ENCODE results near the gene BIRC6.

BIRC6 gene

DNA sequence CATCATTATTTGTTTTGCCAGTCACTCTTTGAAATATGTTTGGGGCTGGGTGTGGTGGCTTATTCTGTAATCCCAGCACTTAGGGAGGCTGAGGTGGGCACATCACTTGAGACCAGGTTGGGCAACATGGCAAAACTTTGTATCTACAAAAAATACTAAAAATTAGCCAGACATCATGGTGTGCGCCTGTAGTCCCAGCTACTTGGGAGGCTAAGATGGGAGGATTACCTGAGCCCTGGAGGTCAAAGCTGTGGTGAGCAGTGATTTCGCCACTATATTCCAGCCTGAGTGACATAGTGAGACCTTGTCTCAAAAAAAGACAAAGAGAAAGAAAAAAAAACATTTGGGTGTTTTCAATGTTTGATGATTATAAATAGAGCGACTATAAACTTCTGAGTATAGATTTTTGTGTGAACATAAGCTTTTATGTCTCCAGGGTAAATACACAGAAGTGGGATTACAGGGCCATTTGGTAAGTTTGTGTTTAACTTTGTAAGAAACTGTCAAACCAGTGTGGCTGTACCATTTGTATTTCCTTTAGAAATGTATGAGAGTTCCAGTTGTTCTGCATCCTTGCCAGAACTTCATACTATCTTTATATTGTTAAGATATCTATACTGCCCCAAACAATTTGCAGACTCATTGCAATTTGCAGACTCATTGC lies 15.8 kb downstream of the BIRC6 start:
- no peak for DNase-seq

DNA sequence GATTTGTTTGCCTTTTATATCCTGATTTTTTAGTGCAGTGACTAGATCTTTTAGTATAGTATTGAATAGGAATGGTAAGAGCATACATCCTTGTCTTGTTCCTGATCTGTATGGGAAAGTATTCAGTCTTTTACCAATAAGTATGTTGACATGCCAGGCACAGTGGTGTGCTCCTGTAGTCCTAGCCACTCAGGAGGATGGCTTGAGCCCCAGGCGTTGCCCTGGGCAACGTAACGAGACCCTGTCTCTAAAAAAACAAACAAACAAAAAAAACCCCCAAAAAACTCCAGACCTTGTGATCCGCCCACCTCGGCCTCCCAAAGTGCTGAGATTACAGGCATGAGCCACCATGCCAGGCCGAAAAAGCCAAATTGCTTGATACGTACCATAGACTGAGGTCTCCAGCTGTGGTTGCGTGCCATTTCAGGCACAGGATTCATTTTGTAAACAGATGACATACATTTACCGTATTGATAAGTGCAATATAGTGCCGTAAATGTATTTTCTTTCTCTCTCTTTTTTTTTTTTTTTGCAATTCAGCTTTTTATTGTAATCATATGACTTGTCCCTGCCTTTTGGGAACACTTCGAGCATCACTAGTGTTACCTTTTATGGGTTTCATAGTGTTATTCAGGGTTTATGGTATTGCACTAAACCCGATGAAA lies 18.5 kb downstream of the BIRC6 start:
- no peak for DNase-seq

DNA sequence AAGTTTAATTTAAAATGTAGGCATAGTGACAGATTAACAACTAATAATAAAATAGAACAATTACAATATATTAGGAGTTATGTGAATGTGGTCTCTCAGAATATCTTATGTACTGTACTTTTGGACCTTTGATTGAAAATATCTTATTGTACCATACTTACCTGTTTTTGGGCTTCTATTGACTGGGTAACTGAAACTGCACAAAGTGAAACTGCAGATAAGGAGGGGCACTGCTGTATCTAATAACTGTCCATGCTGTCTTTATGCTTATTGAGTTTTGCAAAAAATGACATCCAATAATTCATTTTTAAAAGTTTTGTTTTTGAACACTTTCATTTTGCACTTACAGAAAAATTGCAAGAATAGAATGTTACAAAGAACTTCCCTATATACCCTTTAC lies 19.9 kb downstream of the BIRC6 start:
- no peak for DNase-seq

DNA sequence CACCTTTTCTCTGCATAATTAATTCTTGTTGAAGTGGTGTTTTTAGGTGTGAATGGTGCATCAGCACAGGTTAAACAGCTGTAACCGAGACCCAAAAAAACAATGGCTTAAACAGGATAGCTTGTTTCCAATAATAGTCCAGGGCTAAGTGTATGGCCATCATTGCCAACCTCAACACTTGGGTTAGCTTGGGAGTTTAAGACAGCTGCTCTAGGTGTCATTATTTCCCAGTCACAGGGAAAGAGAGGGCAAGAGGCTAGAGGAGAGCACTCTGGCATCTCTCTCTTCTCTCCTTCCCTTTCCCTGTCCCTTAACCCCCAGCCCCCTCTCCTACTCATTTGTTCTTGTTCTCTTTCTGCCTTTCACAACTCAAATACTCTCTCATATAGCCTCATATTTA lies 21.1 kb downstream of the BIRC6 start:
- no peak for DNase-seq

DNA sequence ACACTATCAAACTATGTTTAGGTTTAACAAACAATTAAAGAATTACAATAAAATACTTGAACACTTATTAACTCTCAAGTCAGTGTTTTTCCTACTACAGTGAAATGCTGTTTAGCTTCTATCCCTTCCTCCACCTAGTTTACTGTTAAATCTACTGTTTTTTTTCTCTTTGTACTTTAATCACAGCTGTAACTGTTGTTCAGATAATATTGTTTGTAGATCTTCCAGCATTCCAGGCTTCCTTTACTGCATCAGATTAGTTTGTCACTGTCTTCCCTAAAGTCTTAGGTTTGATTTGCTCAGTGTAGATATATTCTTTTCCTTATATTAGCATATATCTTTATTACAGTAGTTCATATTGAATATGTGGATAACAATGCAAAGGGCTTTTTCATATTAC lies 22.5 kb downstream of the BIRC6 start:
- DNase-seq: no peak

DNA sequence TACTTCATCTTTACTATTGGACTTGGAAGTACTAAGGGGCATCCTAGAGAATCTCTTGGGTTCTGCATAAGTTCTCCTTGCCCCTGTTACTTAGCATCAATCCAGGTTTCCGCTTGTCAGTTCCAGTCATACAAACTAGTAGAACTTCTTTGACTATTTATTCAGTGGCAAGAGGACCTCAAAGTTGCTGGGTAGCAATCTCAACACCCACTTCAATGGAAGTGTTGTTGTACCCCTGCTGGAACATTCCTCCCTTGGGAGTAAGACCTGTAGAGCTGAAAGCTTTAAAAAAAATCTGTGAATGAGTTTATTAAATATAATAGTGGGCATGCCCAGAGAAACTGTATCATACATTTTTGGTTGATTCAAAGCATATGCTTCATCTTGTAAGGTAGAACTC lies 27.0 kb downstream of the BIRC6 start:
- DNase-seq: no peak

DNA sequence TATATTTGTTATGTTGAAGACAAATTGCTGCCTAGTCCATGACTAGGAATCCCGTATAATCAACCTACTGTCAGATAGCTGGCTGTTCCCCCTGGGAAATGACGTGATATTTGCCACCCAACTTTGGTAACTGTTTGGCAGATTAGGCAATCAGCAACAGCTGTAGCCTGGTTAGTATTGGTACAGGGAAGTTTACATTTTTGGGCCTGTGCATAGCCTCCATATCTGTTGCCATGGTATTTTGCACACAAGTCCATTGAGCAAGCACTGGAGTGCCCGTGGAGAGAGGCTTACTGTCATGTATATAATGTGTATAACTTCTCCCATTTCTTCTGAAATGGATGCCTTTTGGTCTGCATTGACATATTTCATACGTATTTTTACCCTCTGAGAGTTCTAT lies 27.7 kb downstream of the BIRC6 start:
- DNase-seq: no peak

DNA sequence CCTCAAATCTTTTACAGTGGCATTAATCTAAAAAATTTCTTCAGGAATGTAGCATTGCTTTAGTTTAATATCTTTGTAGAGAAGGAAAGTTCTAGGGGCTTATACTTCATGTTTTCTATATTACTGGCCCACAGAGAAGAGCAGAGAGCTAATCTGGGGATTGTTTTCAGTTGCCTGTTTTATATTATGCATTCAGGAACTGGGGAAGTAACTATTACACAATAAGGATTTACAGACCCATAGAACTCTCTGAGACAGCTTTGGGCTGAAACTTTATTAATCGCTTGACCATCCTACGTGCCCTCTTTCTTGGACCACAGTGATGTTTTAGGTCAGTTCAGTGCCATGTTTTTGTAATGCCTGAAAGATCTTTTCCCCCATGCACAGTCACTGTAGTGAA lies 29.9 kb downstream of the BIRC6 start:
- DNase-seq: no peak

DNA sequence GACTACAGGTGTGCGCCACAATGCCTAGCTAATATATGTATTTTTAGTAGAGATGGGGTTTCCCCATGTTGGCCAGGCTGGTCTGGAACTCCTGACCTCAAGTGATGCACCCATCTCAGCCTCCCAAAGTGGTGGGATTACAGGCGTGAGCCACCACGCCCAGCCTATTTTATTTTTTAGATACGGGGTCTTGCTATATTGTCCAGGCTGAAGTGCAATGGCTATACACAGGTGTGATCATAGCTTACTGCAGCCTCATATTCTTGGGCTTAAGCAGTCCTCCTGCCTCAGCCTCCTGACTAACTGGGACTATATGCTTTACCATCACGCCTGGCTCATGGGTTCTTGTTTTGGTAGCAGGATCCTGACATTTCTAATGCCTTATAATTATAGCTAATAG lies 42.4 kb downstream of the BIRC6 start:
- DNase-seq: no peak

DNA sequence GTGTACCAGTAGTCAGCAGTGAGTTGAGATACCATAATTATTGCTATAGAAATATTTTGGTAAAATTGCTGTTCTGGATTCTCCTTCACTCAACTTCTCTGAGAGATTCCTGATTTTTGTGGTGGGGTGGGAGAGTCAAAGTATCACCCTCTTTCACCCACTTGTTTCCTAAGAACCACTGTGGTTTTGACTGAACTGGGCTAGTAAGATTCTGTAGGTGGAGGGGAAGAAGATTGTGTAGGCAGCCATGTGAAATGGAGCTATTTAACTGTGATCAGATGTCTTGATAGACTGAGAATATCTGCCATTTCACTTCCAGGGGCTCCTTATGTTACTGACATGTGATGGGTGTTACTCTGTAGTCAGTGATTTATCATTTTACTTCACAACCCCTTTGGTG lies 45.3 kb downstream of the BIRC6 start:
- DNase-seq: no peak

DNA sequence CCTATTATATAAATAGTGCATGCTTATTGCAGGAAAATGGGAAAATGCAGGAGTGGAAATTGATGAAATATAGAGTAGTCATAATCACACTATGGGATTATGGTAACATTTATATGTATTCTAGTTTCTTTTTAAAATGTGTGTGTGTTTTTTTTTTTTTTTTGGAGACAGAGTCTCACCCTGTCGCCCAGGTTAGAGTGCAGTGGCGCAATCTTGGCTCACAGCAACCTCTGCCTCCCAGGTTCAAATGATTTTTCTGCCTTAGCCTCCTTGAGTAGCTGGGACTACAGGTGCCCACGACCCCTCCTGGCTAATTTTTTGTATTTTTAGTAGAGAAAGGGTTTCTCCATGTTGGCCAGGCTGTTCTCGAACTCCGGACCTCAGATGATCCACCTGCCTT lies 47.0 kb downstream of the BIRC6 start:
- DNase-seq: no peak

DNA sequence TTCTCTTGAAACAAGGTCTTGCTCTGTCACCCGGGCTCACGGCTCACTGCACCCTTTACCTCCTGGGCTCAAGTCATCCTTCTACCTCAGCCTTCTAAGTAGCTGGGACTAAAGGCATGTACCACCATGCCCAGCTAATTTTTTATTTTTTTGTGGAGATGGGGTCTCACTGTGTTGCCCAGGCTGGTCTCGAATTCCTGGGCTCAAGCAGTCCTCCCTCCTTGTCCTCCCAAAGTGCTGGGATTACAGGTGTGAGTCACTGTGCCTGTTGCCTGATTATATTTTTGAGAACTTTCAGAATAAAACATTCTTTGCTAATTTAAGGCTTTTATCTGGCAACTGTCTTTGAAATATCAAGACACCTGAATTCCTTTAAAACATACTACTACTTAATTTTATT lies 47.9 kb downstream of the BIRC6 start:
- DNase-seq: no peak

DNA sequence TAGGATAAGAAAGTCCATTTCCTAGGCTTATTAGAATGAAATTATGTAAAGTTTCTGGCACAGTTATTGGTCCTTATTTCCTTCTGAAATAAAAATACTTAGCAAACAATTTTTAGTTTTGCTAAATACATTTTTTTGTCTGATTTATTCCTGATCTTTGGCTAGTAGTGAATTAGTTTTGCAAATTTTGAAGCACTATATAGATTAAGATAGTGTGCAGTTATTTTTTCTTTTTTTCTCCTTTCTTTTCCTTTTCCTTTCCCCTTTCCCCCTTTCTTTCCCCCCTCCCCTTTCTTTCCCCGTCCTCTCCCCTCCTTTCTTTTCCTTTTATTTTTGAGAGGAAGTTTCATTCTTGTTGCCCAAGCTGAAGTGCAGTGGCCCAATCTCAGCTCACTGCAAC lies 59.7 kb downstream of the BIRC6 start:
- DNase-seq: no peak

DNA sequence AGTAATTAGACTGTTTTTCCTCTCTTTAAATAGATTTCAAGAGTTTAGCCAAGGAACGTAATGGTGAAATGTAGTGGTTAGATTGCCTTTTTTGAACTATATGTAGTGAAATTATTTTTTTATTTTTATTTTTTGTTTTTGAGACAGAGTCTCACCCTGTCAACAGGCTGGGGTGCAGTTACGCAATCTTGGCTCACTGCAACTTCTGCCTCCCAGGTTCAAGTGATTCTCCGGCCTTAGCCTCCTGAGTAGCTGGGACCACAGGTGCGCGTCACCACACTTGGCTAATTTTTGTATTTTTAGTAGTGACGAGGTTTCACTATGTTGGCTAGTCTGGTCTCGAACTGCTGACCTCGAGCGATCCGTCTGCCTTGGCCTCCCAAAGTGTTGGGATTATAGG lies 60.8 kb downstream of the BIRC6 start:
- DNase-seq: no peak

DNA sequence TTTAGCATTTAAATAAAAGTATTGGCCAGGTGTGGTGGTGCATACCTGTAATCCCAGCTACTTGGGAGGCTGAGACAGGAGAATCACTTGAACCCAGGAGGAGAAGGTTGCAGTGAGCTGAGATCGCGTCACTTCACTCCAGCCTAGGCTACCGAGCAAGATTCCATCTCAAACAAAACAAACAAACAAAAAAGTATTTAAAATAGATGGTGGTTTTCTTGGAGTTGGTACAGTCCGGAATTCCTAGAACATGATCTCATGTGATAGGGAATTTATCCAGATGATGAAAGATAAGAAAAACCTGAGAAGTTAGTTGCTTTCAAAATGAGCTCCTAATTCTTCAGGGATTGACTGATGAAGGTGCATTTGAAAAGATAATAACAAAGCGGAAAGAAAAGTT lies 62.0 kb downstream of the BIRC6 start:
- no peak for DNase-seq

DNA sequence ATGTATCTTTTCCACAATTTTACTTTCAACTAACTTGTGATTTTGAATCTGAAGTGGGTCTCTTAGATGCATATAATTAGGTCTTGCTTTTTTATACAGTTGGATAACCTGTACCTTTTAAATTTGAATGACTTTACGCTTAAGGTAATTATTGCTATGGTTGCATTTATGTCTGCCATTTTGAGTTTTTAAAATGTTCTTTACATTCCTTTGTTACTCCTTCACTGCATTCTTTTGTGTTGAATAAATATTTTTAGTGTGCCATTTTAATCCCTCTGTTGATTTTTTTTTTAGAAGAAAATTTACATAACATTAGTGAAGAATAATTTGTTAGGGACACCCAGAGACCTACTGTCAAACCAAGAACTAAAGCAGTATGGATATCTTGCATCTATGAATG lies 65.3 kb downstream of the BIRC6 start:
- DNase-seq: no peak

DNA sequence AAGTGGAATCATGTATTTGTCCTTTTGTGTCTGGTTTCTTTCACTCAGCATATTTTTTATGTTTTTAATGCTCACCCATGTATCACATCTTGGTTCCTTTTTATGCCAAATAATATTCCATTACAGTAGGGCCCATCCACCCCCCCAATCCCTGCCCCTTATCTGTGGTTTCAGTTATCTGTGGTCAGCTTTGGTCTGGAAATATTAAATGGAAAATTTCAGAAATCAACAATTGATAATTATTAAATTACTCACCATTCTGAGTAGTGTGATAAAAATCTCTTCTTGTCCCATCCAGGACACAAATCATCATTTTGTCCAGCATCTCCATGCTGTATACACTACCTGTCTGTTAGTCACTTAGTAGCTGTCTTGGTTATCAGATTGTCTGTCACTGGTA lies 66.7 kb downstream of the BIRC6 start:
- no peak for DNase-seq

DNA sequence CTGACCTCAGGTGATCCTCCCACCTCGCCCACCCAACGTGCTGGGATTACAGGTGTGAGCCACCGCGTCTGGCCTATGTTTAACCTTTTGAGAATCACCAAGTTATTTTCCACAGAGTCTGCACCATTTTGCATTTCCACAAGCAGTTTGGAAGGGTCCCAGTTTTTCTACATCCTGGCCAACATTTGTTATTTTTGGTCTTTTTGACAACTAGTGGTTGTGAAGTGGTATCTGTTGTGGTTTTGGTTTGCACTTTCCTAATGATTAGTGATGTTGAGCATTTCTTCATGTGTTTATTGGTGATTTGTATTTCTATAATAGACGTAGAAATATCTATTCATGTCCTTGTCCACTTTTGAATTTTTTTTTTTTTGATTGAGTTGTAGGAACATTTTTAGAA lies 67.9 kb downstream of the BIRC6 start:
- no peak for DNase-seq

DNA sequence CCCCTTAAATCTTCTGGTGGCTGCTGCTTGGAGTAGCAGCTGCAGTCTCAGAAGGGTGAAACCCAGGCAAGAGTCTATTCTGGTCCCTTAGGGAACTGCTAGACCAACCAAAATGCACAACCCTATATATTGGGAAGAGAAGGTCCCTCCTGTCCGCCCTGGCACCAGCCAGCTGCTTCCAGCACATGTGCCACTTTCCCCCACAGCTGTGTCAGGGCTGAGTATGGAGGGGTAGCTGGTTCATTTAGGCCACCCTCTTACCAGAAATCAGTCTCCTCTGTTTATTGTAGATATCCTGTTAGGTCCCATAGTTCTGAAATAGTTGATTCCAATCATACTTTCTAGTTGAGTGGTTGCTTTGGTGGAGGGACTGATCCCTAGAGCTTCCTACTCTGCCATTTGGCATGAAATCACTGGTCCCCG lies 68.9 kb downstream of the BIRC6 start:
- DNase-seq: no peak

DNA sequence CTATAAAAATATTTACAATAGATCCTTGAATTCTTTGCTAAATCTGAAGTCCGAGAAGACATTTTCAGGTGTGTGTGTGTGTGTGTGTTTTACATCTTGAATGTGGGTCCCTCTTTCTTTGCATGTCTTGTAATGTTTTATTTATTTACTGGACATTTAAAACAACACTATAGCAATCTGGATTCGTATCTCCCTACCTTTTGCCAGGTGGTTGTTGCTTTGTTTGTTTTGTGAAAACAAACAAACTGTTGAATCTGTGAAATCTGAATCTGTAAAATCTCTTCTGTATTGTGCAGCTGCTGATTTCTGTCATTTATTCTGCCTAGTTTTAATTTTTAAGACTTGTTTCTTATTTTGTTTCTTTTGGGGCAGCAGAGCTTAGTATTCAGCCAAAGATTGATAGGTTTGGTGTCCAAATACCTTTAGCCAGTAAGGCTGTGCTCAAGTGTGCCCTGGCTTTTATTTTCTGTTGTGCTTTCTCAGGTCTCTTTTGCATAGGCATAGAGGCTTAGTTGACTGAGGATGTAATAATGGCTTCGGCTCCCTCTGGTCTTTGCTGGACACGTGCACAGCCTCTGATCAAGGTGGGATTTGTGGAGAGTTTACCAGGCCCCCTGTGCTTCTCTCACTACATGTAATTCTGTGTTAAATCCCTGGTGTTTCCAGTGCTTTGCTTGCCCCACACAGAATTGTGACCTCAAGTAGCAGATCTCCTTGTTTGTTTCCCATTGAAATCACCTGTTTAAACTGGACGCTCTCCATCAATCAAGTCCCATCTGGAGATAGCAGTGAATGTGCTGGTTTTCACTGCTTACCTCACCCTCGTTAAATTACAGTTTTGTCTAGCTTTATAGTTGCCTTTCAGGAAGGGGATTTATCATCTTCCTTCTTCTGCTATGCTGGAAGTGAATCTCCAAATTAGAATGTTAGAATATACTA lies 71.1 kb downstream of the BIRC6 start:
- DNase-seq: no peak

DNA sequence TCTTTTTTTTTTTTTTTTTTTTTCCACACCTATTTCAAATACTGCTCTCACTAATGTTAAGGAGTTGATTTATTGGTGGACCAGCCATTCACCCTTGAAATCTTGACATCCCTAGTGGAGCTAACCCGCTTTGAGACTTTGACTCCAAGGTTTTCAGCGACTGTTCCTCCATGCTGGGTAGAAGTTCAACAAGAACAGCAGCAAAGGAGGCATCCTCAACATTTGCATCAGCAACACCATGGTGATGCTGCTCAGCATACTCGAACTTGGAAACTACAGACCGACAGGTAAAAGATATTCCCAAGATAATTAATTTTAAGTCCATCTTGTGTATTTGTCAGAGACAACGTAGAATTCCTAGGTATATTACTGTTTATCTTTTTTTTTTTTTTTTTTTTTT lies 74.0 kb downstream of the BIRC6 start:
- DNase-seq: no peak

DNA sequence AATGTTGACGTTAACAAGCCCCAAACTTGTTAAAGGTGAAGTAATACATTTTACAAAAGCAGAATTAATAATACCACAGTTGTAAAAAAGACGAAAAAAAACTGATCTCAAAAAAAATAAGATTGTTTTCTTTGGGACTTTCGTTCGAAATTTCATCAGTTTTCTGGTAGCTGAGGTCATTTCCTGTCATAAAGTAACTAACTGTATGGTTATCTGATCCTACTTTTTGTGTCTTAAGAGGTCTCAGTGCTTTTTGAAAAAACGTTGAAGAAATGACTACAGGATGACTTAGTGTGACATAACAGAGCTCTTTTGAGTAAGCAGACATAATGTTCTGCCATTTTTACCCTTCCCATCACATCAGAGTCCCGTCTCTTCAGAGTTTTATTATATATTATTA lies 79.3 kb downstream of the BIRC6 start:
- DNase-seq: no peak

DNA sequence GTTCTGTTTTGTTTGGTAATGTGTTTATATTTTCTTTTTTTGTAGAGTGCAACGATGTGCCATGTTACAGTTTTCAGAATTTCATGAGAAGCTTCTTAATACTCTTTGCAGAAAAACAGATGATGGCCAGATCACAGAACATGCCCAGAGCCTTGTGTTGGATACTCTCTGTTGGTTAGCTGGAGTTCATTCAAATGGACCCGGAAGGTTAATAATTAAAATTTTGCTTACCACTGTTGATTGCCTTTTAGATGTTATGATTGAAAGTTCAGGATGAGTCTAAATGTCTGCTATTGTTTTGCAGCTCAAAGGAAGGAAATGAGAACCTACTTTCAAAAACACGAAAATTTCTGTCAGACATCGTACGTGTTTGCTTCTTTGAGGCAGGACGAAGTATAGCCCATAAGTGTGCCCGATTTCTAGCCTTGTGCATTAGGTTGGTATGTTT lies 85.2 kb downstream of the BIRC6 start:
- DNase-seq: no peak

DNA sequence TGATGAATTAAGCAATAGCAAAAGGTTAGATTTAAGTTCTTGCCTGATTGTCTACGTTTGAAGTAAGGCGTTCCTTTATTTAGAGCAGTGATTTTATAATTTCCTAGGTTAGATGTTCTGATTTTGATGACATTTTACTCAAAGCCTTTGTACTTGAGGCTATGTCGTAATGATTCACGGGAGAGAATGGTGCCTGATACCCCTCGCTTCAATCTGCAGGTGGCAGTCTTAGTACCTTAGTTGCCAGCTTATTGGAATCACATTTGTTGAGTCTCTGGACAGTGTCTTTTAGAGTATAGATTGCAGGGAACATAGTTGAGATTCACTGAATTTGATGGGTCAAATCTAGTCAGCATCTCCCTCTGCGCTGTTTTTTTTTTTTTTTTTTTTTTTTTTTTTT lies 89.5 kb downstream of the BIRC6 start:
- DNase-seq: no peak

Measured in stimulated activated CD4-positive, alpha-beta T cell treated with anti-CD3 and anti-CD28 coated beads, Interleukin-15, amount 100 ng/mL, for 24 hours (primary cell).